GM18873 (cell line): ENCODE results near the gene CNIH1.
"Not testable (repeated sequence)": the region's sequence is repeated elsewhere in the genome, so short reads cannot be mapped to it uniquely, and the experiment has no call there.

Experiments used
- ATAC-seq: cut with Tn5 transposase; IDR thresholded peaks from one replicate; pipeline ENCODE4 v1.9.1; 2021; ENCODE audit warnings: mild to moderate bottlenecking, moderate library complexity, moderate number of reproducible peaks; ENCODE audit not compliant: unreplicated experiment, low FRiP score

Gene CNIH1

DNA sequence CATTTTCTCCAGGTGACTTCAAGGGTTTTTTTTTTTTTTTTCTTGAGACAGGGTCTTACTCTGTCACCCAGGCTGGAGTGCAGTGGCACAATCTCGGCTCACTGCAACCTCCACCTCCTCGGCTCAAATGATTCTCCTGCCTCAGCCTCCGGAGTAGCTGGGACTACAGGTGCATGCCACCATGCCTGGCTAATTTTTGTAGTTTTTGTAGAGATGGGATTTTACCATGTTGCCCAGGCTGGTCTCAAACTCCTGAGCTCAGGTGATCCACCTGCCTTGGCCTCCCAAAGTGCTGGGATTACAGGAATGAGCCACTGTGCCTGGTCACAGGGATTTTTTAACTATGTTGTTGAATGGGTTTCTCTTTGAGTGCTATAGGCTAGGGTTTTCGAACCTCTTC lies 3.2 kb downstream of the CNIH1 start:
- not testable (repeated sequence) for ATAC-seq

DNA sequence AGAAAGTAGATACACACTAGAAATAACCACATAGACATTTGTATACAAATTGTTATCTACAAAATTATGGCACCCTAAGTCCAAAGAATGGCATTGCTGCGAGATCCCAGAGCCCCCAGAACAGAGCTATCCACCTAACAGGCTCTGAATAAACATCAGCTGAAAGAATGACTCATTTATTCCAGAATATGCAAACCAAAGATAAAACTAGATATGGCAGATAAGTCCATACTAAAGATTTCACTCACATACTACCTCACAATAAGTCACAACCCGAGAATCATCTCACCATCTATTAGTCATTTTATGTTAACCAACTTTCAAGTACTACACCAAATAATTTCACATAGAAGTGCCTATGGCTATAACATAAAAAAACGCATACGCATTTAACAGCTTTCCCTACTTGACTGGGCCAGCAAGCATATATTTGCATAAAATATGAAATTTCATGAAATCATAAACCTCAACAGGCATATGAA lies 5.6 kb downstream of the CNIH1 start:
- no peak for ATAC-seq

DNA sequence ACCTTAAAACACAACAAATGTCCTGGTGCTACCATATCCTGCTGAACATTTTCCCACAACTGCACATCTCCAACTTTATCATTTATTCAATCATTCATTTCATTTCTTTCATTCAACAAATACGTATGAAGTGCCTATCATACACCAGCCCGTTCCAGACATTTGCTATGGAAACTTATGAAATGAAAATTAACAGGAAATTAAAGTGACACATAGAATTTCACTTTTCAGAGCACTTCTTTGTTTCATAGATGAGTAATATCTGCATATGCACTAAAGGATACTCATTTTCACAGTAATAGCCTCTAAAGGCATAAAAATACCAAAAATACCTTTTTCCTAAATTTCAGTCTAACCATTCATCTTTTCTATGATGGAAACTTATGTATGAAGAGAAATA lies 12.6 kb downstream of the CNIH1 start:
- ATAC-seq = no peak

DNA sequence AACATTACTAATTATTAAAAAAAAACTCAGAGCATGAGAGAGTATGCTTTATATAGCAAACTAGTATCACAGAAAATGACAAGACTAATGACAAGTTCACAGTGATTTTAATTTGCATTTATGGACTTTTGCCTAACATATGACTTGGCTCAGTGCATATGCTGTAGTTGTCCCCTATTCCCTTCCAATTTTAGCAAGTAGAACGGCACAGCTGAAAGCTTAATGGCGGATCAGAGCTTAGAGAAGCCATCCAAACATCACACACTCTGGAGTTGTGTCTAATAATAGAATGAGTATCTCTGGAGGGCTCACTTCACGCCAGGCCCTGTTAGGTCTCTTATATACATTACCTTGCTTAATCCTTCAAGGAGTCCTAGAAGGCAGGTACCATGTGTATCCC lies 13.3 kb downstream of the CNIH1 start:
- ATAC-seq = no peak

DNA sequence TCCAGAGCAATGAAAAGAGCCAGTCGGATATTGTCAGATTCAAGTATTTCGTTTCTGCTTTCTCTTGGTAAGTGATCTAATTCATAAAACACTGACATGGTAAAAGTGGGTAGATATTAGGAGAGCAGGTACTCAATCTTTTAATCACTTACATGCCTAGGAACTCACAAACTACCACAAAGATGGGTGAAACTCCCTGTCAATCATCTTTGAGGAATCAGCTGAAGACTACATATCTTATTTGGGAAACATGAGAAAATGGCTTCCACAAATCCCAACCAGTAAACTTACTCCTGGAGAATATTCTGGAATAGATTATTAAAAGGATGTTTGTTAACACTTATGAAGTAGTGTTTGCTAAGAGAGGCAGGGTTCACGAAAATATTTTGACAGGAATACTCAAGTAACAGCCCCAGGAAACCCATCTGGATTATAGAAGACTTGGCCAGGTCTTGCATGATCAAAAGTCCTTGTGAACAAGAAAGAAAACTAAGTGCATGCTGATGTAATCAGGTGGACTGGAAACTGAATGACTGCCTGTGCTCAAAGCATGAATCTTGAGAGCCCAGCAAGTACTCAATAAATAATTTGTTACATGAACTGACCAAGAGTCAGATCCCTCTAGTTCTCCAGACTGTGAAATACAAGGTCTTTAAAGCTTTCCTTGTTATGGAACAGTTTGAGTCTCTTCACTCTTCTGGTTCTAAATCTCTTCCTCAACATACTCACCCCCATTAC lies 15.5 kb downstream of the CNIH1 start:
- no peak for ATAC-seq

DNA sequence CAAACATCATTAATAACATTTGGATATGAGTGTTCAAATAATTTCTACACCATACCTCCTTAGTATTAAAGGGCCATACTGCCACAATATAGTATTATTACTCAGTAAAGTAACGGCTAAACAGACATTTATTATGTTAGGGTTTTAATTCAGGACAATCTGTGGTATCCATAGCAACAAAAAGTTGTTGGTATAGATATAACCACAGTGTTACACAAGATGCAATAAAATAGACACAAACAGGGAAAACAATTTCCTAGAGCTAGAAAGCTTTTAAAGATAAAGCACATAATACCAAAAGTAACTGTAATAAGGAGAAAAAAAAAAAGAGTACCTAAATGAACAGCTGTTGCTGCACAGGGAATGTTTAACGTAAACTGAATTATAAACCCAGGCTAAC lies 16.1 kb downstream of the CNIH1 start:
- no peak for ATAC-seq

DNA sequence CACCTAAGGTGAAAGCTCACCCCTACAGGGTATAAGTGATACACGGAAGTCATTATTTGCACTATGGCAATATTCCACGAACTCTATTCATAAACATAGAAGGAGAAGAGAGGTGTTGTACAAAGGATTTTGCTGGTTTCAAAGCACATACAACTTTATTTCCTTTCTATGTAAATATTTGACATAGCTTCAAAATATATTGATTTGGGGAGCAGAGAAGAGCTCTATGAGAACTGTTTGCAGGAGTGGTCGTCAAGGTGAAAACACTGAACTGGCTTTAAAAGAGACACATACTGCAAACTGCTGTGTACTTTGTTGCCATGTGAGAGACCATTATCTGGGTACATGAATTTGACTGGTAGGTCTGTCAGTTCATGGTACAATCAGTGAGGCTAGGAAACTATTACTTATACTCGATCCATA lies 16.7 kb downstream of the CNIH1 start:
- no peak for ATAC-seq

DNA sequence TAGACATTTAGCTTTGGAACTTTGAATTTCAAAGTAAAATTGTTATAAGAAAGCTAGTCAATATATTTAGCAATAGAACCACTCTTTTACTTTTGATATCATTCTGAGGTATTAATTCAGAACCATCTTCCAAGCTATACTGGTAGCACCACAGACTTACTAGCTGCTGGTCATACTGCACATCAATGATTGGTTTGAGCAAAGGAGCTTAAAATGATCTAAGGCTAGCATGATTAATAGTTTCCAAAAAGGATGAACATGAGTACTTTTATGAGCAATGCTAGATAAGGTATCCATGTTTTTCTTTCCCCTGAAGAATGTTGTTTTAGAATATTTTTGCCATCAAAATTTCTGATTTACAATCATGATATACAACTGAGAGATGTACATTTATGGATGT lies 17.2 kb downstream of the CNIH1 start:
- ATAC-seq = no peak

DNA sequence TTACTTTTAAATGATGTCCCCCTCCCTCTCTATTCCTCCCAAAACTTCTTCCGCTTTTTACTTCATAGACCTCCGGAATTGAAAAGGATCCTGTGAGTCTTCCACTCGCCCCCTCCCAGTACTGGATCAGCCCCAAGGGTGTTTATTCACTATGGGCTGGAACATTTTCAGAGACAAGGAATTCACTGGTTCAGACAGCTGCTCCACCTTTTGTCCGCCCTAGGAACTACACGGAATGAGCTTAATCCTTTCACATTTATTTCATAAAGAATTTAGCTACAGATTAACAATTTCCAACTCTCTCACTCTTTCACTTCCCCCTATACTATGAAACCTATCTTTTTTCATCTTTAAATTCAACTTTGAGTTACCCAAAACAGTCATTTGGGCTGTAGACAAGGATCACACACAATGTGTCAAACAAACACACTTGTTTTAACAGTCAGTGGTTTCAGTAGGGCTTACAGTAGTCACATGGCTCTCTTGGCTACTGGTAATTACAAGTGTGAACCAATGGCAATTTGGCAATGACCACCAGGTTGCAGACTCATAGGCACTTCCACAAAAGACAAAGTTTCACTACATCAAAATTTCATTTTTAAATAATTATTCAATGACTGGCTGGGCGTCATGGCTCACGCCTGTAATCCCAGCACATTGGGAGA lies 20.6 kb downstream of the CNIH1 start:
- ATAC-seq = no peak

DNA sequence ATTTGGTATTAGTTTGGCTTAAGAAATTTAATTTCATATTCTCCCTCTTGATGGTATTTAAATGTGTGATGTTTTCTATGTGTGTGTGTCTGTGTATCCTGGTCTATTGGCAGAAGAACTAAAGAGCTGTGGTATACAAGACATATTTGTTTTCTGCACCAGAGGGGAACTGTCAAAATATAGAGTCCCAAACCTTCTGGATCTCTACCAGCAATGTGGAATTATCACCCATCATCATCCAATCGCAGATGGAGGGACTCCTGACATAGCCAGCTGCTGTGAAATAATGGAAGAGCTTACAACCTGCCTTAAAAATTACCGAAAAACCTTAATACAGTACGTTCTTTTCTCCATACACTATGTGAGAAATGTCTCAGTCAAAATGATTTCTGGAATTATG lies 29.8 kb downstream of the CNIH1 start:
- ATAC-seq = no peak

DNA sequence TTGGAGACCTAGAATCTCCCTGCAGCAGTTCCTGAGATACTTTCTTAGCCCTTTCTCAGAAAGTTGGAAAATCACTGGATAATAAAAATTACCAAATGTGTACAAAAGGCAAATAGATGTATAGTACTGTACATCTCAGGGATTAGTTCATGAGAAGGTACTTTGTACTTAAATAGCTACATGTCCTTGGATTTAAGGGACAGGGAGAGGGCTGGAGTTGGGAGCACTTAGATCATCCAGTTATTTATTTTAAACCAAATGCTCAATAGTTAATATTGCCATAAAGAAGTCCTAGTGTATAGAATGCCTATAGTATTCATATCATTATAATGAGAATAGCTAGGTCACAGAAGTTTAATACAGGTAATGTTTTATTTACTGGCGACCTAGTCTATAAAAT lies 31.0 kb downstream of the CNIH1 start:
- ATAC-seq = no peak

DNA sequence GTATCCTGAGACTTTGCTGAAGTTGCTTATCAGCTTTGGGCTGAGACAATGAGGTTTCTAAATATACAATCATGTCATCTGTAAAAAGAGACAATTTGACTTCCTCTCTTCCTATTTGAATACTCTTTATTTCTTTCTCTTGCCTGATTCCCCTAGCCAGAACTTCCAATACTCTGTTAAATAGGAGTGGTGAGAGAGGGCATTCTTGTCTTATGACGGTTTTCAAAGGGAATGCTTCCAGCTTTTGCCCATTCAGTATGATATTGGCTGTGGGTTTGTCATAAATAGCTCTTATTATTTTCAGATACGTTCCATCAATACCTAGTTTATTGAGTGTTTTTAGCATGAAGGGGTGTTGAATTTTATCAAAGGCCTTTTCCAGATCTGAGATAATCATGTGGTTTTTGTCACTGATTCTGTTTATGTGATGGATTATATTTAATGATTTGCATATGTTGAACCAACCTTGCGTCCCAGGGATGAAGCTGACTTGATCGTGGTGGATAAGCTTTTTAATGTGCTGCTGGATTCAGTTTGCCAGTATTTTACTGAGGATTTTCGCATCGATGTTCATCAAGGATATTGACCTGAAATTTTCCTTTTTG lies 37.7 kb downstream of the CNIH1 start:
- not testable (repeated sequence) for ATAC-seq

DNA sequence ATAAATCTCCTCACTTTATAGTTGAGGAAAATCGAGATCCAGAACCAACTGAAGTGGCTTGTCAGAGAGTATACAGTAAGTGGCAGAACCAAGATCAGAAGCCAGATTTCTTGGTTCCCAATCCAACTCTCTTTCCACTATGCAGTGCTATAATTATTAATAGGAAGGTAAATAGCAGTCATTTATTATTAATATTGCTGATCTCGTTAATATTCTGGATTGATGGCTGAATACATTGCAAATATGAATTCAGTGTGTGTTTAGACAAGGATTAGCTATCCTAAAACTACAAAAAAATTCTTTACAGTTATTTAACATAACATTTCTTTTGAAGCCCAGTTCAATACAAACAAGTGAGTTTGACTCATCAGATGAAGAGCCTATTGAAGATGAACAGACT lies 41.6 kb downstream of the CNIH1 start:
- ATAC-seq = no peak

DNA sequence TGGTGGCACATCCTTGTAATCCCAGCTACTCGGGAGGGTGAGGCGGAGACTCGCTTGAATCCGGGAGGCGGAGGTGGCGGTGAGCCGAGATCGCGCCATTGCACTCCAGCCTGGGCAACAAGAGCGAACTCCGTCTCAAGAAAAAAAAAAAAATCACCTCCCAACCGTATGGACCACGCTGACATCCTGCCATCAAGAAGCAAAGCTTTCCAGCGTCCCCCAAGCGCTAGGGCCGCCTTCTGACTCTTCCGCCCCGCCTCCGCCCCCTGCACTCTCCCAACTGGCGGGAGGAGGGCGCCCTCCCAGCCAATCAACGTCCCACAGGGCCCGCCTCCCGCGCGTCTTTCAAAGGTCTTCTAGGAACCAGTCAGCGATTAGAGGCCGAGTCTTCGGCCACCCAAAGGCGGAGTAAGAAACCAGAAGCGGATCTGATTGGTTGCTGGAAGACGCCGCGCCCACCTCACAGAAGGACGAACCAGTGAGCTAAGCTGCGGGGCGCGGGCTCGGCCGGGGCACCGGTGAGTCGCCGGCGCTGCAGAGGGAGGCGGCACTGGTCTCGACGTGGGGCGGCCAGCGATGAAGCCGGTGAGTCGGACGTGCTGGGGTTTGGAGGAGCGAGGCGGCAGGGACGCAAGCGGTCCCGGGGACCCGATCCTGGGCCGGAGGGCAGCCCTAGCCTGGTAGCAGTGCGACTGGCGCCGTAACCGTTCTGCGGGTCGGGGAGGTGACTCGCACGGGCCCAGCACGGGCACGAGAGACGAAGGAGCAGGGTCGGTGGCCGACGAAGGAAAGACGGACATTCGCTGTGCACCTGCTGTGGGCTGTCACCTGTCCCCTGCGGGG lies 44.5 kb downstream of the CNIH1 start, which contains the start of gene CDKN3:
TSS of gene CDKN3 (plus strand) at position 515 of the 843 bp plus-strand sequence. CDS start at position 577, 62 bp downstream.
- peak; percentile 97 for ATAC-seq

DNA sequence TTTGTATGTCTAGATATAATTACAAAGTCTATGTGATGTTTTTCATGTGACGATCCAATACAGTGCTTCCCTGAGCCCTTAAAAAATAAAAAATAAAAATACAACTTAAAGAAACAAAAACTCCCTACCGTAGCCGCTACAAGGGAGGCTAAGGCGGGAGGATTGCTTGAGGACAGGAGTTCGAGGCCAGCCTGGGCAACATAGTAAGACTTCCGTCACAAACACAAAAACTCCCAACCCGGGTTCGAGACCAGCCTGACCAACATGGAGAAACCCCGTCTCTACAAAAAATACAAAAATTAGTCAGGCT lies 45.0 kb downstream of the CNIH1 start:
- ATAC-seq = no peak

DNA sequence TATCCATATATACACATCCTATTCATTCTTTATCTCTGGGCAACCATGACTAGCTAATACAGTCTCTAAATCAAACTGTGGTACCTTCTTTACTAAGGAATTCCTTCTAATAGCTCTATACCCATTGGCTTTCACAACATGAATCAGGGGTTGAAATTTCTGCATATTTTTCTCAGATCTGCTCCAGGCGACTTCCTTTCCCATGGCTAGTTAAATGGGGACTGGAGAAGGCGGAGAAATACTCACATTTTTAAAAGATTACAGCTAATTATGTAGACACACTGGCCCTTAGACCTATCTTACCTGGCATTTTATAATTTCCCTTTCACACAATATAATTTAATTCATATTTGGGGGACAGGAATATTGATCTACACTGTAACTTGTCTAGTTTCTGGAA lies 45.5 kb downstream of the CNIH1 start:
- no peak for ATAC-seq

DNA sequence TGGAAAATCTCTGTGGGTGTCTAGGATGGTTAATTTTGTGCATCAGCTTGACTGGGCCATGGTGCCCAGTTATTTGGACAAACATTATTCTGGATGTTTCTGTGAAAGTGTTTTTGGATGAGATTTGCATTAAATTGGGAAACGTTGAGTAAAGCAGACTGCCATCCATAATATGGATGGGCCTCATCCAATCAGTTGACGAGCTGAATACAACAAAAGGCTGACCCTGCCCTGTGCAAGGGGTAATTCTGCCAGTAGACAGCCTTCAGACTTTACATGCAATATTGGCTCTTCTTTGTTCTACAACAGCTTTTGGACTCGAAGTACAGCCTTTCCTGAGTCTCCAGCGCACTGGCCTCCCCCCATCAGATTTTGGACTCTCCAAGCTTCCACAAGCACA lies 45.9 kb downstream of the CNIH1 start:
- no peak for ATAC-seq

DNA sequence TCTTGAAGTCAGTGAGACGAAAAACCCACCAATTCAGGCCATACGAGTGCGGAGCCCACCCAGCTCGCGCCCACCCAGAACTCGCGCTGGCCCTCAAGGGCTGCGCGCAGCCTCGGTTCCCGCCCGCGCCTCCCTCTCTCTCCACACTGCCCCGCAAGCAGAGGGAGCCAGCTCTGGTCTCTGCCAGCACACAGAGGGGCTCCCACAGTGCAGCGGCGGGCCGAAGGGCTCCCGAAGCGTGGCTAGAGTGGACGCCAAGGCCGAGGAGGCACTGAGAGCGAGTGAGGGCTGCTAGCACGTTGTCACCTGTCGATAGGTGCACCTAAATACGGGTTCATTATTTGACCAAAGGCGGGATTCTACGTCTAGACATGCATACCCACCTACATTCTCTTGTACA lies 46.6 kb downstream of the CNIH1 start:
- ATAC-seq = no peak

DNA sequence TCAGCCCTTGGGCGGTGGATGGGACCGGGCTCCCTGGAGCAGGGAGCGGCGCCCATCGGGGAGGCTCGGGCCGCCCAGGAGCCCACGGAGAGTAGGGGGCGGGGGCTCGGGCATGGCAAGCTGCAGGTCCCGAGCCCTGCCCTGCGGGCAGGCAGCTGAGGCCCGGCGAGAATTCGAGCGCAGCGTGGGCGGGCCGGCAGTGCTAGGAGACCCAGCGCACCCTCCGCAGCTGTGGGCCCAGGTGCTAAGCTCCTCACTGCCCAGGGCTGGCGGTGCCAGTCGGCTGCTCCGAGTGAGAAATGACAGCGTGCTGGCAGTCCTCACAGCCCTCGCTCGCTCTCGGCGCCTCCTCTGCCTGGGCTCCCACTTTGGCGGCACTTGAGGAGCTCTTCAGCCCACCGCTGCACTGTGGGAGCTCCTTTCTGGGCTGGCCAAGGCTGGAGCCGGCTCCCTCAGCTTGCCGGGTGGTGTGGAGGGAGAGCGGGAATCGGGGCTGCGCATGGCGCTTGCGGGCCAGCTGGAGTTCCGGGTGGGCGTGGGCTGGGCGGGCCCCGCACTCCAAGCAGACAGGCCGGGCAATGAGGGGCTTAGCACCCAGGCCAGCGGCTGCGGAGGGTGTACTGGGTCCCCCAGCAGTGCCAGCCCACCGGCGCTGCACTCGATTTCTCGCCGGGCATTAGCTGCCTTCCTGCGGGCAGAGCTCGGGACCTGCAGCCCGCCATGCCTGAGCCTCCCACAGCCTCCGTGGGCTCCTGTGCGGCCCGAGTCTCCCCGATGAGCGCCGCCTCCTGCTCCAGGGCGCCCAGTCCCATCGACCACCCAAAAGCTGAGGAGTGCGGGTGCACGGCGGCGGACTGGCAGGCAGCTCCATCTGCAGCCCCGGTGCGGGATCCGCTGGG lies 47.9 kb downstream of the CNIH1 start:
- not testable (repeated sequence) for ATAC-seq
